GM12872 (cell line): Measurements from ENCODE around the gene ZNF219.

Experiments
- TF ChIP-seq, protein P1 (sequence below): IDR thresholded peaks from 3 replicates; pipeline ENCODE4 v1.5.1; 2011; ENCODE audit warnings: low read depth, mild to moderate bottlenecking, low read length, moderate library complexity; ENCODE audit not compliant: insufficient read depth

ZNF219 gene

DNA sequence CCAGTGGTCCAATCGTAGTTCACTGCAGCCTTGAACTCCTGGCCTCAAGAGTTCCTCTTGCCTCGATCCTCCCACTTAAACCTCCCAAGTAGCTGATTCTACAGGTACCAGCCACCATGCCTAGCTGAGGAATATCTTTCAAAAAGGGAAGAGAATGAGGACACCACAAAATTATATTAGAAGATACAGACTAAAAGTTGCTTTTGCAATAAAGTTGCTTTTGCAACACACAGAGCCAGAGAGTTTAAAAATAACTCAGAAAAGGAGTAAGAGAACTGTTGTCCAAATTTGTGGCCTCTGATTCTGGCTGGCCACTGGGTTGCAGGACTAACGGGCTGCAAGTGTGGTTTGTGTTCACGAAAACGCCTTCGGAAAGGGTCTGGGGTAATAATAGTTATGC is 22.2 kb upstream of the ZNF219 start:
- TF ChIP-seq, protein P1, sequence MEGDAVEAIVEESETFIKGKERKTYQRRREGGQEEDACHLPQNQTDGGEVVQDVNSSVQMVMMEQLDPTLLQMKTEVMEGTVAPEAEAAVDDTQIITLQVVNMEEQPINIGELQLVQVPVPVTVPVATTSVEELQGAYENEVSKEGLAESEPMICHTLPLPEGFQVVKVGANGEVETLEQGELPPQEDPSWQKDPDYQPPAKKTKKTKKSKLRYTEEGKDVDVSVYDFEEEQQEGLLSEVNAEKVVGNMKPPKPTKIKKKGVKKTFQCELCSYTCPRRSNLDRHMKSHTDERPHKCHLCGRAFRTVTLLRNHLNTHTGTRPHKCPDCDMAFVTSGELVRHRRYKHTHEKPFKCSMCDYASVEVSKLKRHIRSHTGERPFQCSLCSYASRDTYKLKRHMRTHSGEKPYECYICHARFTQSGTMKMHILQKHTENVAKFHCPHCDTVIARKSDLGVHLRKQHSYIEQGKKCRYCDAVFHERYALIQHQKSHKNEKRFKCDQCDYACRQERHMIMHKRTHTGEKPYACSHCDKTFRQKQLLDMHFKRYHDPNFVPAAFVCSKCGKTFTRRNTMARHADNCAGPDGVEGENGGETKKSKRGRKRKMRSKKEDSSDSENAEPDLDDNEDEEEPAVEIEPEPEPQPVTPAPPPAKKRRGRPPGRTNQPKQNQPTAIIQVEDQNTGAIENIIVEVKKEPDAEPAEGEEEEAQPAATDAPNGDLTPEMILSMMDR, result no peak

- TF ChIP-seq, protein P1, result no peak
Measured at GRCh38 chr14:21118933-21119332, 20.5 kb upstream of the ZNF219 start.

GRCh38 chr14:21113369-21113768 is 14.9 kb upstream of the ZNF219 start:
- TF ChIP-seq, protein P1, result no peak

DNA sequence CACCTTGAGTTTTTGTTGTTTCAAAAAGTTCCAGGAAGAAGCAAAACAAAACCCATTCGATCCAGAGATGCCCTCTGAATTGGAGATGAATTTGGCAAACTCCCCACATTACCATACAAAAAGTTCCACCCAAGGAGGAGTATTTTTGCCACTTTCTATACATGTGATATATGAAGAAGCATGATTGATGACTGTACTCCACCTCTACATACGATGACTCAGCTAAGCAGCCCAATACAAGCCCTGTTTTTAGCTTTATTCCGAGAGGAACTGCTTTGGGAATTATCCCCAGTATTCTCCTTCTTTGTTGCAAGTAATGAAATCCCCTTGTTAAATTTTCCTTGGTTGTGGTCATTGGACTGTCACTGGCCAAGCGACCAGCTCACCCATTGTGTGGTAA is 13.8 kb upstream of the ZNF219 start:
- TF ChIP-seq, protein P1, result no peak

- TF ChIP-seq, protein P1, result no peak
Measured at GRCh38 chr14:21109377-21110138, 11.1 kb upstream of the ZNF219 start.

DNA sequence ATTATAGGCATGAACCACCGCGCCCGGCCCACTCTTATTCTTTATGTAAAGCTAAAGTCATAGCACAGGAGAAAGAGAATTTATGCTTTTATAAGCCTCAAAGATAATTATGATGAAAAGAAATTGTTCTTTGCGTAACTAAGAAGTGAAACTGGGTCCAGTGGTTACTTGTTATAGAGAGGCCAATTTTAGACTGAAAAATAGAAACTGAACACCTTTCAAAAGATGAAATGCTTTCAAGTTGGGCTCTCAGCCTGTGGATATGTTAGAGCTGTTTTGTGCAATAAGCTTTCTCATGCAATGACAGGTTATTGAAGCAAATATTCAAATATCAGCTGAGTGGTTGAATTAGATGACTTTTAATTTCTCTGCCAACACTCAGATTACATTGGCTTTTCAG is 10.3 kb upstream of the ZNF219 start:
- TF ChIP-seq, protein P1, result no peak

GRCh38 chr14:21107283-21107800 is 8.9 kb upstream of the ZNF219 start:
- TF ChIP-seq, protein P1, result no peak
